Activated T-cell treated with anti-CD3 and anti-CD28 coated beads, Interleukin-2, amount 50 U/mL, for 48 hours (primary cell): ENCODE measurements around the gene ACVR1B.
A peak's percentile ranks its signal among the peaks of the same experiment; 100 is the strongest.

Experiments
- DNase-seq, 2 experiments: peaks; one replicate each; pipeline ENCODE4 v3.0.0-alpha.2; 2020

The ACVR1B gene

DNA sequence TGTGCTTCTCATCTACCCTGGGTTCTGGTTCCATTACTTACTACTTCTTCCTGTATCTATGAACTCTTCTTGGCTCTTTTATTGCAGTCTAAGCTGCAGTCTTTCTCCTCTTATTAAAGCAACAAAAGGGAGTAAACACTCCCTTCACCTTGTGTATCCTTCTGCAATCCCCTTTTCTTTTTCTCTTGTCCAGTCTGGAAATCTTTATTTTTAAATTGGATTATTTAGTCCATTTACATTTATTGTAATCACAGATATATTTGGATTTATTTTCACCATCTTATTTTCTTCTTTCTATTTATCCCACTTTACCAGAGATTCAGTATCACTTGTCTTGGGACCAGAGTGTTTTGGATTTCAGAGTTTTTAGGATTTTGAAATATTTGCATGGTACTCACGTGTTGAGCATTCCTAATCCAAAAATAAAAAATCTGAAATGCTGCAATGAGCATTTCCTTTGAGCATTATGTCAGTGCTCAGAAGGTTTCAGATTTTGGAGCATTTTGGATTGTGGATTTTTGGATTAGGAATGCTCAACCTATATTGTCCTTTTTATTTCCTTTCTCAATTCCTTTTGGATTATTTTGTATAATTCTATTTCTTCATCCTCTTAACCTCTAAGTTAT lies 6.8 kb upstream of the ACVR1B start:
- no peak for DNase-seq

DNA sequence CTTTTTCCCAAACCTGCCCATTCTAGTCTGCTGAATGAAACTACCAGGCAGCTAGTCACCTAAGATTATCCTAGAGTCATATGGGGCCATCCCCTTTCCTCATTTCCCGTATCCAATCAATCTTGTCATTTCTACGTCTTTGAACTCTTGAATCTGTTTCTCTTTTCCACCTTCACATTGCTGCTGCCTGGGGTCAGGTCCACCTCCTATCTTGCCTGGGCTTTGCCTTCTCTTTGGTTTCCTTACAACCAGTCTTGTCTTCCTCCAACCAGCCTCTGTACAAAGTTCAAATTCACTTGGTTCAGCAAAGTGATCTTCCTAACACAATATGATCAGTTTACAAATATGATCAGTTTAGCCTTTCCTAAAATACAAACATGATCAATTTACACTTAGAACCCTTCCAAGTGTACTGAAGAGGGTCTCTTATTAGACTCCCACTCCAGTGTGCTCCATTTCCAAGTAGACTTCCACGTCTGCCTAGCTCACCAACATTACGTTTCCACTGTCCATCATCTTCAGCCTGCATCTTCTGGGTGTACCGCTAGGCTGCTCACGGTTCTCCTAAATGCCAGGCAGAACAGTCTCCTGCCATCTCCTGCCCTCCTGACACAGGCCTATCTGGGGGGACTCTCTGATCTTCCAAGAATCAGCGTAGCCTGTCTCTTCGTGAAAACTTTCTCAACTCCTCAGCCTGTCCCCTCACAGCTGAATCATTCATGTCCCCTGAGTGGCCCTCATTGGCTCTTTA lies 4.1 kb upstream of the ACVR1B start:
- no peak for DNase-seq

DNA sequence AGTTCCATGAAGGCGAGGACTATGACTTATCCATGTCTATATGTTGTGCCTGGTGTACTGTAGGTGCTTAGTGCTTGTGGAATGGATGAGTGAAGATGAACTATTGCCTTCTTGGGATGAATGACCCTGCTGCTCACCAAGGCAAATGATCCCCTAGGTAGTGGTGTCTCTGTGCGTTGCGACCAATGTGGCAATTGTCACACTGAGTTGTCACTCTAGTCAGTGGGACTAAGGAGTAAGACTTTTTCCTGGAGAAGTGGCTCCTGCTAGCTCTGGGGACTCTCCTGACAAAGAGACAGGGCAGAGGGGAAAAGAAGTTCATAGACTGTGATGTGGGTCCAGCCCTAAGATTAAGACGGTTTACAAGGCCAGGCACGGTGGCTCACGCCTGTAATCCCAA lies 3.4 kb upstream of the ACVR1B start:
- no peak for DNase-seq

DNA sequence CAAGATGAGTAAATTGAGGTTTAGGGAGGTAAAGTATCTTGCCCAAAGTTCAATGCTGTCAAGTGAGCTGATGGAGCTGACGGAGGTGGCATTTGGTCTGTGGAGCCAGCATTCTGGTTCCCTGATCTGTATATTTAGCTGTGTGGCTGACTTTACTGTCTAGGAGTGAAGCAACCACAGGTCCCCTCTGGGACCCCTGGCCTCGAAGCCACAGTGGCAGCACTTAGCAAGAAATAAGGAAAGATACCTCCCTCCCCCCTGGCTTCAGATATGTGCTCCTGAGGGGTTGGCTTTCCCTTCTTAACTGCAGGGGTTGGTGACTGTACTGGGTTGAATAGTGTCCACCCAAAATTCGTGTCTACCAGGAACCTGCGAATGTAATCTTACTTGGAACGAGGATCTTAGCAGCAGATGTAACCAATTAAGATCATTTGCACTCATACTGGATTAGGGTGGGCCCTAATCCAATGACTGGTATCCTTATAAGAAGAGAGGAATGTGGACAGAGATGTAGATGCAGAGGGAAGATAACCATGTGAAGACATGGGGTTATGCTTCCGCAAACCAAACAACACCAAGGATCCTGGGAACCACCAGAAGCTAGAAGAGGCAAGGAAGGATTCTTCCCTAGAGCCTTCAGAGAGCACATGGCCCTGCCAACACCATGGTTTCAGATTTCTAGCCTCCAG lies 2.0 kb upstream of the ACVR1B start:
- DNase-seq, result no peak

DNA sequence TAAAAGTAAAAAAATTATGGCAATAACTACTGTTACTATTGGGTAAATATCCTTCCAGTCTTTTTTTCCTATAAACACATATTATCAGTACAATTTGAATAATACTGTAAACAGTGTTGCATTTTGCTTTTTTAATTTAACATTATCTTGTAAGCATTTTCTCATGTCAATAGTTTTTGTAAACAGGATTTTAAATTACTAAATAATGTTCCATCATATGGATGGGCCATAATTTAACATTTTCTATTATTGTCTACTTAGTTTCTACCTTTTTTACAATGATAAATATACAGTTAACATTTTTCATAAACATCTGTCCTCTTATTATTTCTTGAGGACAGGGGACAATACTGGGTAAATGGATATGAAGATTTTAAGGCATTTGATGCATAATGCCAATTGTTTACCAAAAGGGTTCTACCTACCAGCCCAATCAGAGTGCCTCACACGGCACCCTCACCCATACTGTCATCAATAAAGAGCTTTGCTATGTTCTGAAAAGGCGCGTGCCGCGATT lies 759 bp upstream of the ACVR1B start:
- DNase-seq, result no peak

DNA sequence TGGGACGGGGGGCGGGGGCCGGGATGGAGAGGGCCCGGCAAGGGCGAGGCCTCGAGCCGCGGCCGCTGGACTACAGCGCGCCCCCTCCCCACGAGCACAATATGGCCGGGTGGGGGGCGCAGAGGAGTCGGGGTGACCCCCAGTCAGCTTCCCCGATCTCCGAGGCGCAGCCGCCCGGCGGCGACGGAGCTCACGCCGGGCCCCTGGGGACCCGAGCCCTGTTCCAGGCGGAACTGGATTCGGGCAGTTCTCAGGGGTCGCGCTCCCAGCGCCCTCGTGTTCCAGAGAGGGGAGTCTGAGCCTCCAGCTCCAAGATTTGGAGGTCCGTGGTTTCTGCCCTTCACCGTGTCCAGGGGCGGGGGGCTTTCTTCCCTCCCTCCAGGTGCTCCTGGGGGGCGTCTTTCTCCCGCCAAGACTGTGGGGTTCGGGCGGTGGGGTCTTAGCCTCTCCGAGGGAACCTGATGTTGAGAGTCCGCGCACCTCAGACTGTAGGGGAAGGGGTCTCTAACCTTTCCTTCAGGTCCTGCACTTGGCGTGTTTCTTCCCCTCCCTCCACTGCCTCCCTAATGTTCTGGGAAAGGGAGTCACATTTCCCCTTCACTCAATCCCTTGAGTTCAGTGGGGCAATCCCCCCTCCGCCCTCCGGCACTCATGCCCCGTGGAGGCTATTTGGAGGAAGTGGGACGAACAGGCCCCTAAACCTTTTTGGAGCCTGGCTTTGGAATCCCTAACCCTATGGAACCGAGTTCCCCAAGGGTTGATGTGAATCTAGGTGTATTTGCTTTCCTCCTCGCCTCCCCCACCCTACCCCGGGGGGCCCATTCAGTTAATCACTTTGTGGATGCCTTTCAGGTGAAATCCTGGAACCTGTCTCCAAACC lies 584 bp downstream of the ACVR1B start:
- peak in 1 of 2 experiments; percentile 40 for DNase-seq

DNA sequence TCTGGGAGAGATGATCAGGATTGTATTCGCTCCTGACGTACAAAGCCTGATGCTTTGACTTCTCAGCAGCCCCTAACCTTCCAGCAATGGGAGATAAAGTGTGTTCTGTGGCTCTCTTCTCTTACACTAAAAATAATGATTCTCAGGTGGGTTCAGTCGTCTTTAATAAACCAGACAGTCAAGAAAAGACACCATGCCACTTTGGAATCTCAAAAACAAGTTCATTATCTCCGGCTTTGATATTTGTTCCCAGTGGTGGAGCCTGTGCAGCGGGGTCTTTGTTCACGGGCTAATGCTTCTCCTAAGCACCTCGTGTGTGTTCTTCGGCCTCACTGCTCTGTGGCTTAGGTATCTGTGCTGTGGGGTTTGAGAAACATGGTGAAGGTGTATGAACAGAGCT lies 1.6 kb downstream of the ACVR1B start:
- no peak for DNase-seq

DNA sequence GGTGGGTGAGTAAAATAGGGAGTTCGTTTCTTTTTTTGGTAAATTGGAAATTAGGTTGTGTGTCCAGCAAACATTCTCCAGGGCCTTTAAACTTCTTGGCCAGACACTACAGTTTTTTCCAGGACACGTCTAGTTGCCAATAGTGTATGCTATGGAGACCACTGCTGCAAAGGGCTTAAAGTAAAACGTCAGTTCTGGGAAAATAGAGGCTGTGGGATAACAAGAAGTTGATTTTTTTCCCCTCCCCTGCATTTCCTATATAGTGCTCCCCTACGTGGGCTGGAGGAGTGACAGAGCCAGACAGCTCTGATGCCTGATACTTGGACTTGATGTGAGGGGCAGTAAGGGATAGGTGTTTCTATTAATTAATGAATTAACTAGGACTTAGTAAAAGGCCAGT lies 2.4 kb downstream of the ACVR1B start:
- no peak for DNase-seq

DNA sequence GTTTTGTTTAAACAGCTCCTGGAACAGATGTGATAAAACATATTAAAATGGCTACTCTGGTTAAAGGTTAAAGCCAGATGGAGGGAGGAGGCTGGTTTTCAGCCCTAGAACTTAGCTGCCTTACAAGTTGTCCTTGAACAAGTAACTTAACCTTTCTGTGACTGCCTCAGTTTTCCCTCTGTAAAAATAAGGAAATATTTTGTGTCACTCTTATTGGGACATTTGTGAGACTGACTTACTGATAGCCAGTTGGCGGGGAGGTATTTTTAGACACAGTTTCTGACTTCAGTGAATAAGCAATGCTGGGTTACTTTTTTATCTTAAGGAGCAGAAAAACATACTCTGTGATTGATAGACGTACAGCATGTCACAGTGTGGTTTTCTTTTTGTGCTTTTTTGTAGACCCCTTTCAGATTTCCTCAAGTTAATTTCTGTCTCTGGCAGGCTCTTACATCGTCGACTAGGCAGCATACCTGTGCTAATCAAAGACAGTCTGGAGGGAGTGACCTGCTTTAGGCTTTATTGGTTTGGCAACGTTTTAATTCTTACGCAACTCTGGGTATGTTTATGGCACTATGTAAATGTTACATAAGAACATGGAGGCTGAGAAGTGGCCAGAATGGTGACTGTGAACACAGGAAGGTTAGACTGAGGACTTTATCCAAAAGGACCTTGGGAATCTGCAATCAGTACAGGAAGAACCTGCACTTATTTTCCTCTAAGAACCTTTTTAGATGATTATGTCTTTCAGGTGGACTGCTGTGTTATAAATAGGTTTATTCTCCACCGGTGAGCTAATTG lies 3.3 kb downstream of the ACVR1B start:
- no peak for DNase-seq

DNA sequence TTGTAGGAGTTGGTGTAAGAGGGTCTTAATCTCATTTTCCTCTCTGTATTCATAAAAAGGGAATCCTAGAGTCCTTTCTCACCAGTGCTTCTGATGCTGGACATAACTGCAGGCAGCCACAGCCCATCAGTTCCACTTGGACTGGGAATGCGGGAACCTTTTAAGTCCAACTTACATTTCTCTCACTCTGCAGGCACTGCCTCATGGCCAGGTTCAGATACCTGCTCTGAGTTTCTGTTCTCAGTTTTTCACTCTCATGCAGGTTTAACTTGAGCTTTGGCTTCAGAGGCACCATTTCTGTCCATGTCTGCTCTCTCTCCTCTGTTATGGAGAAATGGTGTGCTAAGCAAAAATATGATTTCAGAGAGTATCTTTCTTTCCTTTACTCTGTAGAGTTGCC lies 4.2 kb downstream of the ACVR1B start:
- DNase-seq, result no peak

DNA sequence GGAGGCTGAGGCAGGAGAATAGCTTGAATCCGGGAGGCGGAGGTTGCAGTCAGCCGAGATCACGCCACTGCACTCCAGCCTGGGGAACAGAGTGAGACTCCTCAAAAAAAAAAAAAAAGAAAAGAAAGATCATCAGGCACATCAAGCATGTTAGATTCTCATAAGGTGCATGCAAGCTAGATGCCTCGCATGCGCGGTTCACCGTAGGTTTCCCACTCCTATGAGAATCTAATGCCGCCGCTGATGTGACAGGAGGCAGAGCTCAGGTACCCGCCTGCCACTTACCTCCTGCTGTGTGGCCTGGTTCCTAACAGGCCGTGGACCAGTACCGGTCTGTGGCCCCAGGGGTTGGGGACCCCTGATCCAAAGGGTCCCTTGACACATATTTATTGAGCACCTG lies 7.0 kb downstream of the ACVR1B start:
- no peak for DNase-seq

DNA sequence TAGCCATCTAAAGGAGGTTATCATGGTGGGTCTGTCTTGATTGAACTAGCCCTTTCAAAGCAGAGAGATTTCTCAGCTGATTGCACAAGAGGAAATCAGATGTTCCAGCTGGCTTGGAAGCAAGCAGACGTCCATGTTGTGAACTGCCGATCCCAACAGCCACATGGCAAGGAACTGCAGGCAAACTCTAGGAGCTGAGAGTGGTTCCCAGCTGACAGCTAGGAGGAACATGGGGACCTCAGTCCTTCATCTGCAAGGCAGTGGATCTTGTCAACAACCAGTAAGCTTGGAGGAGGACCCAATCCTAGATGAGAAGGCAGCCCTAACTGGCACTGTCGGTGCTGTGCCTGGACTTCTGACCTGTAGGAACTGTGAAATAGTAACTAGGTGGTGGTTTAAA lies 7.7 kb downstream of the ACVR1B start:
- DNase-seq, result no peak

DNA sequence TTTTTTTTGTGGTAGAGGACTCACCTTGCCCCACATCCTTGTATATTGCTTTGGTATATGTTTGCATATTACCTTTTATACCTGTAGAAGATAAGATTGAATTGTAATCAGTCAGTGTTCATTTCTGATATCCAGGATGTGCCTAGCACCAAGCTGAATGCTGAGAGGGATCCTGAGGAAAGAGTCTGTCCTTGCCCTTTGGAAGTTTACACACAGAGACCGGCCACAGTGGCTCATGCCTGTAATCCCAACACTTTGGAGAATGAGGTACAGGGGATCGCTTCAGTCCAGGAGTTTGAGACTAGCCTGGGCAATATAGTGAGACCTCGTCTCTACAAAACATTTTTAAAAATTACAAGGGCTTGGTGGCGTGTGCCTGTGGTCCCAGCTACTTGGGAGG lies 8.4 kb downstream of the ACVR1B start:
- DNase-seq, result no peak

DNA sequence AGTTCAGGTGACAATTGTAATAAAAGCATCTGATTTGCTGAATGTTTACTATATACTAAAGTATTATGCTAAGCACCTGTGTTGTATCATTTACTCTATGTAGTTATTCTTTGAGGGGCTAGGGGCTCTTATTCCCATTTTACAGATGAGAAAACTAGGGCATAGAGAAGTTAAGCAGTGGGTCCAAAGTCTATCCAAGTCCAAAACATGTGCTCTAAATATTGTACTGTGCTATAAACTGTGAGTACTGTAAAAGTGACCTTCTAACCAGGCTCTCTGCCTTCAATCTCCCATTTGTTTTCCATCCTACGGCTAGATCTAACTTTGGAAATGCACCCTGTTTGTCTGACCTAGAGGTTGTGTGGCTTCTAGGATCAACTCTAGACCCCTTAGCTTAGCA lies 9.0 kb downstream of the ACVR1B start:
- no peak for DNase-seq

DNA sequence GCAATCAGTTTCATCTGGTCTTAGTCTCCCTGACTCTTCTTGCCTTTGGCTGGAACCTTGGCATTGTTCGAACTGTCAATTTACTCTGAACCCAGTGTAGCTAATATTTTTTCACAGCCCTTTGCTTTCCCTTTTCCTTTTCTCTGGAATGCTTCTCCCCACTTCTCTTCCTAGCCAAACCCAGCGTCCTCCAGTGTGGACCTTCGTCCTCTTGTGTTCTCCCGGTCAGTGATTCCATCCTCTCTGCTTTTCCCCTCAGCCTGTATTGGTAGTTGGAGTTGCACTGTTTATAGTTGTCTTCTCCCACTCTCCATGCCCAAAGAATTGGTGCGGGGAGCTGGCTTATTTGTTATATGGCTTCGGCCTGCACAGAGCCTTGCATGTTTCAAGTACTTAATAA lies 9.4 kb downstream of the ACVR1B start:
- no peak for DNase-seq

DNA sequence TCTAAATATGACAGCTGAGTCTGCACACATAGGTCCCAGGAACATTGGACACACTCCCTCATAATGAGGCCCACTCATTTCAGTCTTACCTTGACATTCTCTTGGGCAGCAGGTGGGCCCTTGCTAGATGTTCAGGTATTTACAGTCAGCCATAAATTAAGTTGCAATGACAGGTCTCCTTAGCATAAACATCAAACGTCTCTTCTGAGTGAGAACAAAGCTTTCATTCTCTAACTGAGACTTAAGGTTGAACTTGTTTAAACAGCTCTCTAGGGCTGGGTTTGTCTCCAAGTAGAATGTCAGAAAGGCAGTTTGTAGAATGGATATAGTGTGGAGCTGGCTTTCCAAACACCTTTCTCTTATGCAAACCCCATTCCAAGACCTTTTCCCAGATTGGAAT lies 10.3 kb downstream of the ACVR1B start:
- DNase-seq, result no peak

DNA sequence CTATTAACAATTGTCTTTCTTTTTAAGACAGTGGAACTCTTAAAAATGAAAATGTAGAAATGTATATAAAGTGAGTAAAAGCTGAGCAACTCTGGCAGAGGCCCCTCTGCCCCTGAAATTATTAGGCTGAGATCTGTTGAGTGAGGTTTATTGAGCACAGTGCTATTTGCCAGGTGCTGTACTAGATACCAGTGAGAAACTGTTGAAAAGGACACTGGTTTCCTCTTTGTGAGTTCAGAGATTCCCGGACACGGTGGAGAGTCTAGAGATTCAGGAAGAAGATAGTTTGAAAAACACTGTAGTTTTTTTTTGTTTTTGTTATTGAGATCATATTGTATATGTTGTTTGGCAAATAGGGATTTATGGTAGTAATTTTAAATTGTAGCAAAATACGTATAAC lies 11.2 kb downstream of the ACVR1B start:
- DNase-seq, result no peak

DNA sequence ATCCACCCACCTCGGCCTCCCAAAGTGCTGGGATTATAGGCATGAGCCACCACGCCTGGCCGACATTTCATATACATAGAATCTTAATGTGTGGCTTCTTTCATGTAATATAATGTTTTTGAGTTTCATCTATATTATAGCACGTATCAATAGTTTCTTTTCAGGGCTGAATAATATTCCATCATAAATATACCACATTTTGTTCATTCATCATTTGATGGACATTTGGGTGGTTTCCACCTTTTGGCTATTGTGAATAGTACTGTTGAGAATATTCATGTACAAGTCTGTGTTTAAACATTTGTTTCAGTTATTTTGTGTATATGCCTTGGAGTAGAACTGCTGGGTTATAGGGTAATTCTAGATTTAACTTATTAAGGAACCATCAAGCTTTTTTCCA lies 12.0 kb downstream of the ACVR1B start:
- no peak for DNase-seq

DNA sequence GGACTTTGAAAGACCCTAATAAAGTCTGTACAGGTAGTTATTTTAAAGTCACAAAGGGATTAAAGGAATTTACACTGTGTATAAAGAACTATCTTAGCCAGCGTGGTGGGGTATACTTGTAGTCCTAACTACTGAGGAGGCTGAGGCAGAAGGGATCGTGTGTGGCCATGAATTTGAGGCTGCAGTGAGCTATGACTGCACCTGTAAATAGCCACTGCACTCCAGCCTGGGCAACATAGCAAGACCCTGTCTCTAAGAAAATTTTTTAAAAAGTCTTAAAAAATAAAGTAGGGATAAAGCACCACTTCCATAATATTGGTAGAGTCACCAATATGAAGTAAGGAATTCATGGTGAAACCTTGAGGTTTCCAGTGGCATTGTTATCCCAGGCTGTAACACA lies 18.1 kb downstream of the ACVR1B start:
- no peak for DNase-seq

DNA sequence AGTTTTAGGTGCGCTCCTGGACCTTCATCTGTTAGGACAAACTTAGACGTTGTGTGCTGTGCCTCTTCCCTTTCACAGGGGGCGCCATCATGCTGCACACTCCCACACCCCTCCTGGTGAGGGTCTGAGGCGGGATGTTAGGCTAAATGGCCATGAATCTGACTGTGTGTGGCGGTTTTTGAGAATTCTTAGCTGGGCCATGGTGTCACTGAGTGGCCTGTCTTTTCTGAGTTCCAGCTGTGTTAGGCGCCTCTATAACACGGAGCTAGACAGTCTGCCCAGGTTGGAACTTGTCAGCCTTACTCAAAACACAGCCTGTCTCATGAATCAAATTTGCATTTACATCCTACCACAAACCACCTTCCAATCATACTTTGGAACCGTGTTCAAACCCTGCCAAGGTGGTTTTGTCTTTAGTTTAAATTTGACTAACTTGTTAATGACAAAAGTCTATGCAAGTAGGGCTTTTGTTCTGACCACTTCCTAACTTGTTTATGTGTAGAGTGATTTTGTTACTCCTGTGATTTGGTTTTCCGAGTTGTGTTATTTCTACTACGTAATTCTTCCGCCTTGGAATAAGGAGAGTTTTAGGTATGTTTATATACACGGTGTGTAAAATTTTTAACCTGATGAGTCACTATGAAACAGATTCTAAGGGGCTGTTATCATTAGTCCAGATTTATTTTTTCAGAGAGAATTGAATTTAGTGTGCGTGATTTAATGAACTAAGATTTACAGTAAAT lies 19.6 kb downstream of the ACVR1B start:
- peak; percentile 66 to 69 for DNase-seq

DNA sequence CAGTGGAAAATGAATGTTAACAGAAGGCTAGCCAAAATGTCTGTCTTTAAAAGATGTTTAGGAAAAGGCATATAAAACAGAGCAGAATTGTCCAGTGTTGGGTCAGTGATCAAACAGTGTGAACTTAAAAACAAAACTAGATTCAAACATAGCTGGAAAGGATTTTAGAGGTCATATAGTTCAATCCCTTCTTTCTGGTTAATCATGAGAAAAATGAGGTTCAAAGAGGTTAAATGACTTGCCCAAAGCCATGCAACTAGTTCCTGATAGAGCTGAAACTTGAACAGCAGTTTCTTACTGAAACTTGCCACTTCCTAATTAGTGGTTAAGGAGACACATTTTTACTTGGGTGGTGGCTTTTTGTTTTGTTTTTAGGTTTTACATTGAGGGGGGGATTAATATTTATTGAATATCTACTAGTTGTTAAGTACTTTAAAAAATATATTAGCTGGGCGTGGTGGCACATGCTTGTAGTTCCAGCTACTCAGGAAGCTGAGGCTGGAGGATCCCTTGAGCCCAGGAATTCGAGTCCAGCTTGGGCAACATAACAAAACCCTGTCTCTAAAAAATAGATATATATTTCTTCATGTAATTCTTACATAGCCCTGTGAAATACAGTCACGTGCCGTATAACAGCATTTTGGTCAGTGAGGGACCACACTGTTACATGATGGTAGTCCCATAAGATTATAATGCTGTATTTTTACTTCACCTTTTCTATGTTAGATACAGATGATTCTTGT lies 20.4 kb downstream of the ACVR1B start:
- DNase-seq, result no peak
